ENCODE results near the gene CACFD1. TPM values are rescaled to one million over a fixed set of nuclear protein-coding genes. Genes with fewer than 3 reads are reported as not detected.

Gene CACFD1
- total RNA-seq, 1 experiment from 2014 or later = 13.2 TPM

DNA sequence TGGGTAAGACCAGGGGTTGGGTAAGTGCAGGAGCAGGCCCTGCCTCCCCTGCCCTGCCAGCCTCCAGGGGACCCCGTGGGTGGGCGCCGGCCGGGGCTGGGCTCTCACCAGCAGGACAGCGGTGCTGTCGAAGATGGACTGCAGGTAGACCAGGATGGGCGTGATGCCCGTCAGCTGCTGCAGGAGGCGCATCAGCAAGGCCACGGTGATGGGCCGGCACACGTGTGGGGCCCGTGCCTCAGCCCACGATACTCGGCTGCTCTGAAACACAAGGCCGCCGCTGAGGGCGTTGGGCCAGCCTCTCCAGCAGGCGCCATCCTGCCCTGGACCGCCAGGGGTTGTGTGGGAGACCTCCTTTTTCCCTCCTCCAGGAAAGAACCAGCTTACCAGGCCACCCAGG lies 15.1 kb downstream of the CACFD1 start:
- DNase-seq (ENCODE audit: low read depth) = no peak
- in situ Hi-C loops (cut with HindIII; ENCODE audit: low pct_unique_long_range_greater_than_20kb, low sequenced_read_pairs) = no loop called here

DNA sequence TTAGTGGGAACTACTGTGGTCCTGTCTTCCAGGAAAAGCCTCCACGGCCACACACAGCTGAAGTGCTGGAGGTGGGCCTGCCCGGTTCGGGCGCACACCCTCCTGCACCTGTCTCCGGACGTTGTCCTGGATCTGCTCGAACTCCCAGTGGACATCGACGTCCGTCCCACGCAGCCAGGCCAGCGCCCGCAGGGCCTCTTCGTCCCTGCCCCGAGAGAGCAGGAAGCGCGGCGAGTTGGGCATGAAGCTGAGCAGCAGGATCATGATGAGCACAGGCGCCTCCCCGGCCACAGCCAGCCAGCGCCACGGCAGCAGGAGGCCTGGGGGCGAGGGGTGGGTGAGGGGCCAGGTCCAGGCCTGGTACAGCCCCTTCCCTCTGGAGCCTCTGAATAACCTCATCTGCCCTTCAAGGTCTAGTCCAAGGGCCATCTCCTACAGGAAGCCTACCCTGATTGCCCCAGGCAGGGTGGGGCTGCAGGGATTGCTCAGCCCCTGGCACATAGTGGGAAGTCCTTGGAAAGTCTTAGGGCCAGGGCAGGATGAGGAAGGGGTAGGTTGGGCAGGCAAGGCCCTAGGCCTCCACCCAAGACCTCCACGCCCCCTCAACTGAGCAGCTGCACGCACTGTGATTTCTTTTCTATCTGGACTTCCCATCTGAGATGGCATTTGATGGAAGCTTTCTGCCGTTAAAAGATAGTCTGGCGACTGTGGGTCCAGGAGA lies 15.7 kb downstream of the CACFD1 start:
- in situ Hi-C loops (cut with HindIII; ENCODE audit: low pct_unique_long_range_greater_than_20kb, low sequenced_read_pairs) = no loop called here
- DNase-seq (ENCODE audit: low read depth) = no peak

DNA sequence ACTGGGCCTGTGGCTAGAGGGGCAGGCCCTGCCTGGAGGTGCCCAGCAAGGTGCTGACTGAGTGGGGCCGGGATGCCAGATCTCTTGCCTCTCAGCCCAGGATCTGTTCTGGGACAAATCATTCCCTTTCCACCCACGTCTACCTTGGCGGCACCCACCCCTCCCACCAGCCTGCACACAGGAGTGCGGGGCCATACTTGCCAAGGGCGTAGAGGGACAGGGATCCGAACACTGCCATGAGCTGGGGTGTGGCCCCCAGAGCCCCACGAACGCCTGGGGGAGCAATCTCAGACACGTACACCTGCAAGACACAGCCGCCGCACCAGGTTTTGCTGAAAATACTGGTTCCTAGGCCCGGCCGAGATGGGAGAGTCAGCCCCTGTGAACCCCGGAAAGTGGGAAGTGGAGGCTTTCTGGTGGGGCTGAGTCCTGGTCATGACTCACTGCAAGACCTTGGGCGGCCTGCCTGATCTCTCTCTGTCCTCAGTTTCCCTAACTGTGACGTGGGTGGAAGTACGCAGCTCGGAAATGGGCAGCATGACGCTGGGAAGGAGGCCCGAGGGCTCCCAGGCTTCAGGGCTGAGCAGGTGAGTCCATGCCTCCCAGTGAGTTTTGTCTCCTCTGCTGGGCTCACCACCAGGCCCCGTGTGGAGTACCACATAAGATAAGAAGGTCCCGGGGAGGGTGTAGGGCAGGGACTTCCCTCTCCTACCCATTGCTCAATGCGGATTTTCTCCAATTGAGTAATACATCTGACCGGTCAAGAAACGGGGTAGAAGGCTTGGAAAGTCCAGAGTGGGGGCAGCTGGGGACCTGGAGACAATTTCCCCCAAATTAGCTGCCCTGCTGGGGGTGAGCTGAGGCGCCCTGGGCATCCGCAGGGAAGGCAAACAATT lies 16.5 kb downstream of the CACFD1 start:
- in situ Hi-C loops (cut with HindIII; ENCODE audit: low pct_unique_long_range_greater_than_20kb, low sequenced_read_pairs) = no loop called here
- DNase-seq (ENCODE audit: low read depth) = no peak

DNA sequence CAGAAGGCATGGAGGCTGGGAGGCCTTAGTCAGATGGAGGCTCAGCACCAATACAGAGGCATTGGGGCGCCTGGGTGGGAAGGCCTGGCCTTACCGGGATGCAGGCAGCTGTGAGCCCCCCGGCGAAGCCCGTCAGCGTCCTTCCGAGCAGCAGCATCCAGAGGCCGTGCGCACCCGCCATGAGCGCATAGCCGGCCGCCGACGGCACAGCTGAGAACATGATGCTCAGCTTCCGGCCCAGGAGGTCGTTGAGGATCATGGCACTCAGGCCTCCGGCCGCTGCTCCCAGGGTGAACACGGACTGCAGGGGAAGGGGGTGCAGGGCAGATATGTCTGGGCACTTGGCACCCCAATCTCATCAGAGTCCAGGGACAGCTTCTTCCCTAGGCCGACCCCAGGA lies 17.2 kb downstream of the CACFD1 start:
- in situ Hi-C loops (cut with HindIII; ENCODE audit: low pct_unique_long_range_greater_than_20kb, low sequenced_read_pairs) = no loop called here
- DNase-seq (ENCODE audit: low read depth) = no peak

DNA sequence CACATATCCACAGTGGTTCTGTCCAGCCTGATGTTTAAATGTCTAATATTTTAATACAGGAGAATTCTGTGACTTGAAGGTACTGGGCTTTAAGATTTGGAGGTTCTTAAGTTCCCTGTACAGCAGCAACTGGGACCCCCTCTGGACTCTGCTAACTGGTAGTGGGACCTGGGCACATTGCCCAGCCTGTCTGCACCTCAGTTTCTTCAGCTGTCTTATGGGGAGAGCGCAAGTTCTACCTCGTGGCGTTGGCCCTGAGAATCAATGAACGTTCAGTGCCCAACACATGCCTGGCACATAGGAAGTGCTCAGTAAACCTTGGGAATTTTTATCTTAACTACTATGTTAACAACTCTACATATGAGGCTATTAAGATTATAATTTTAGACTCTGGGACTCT lies 17.7 kb downstream of the CACFD1 start:
- in situ Hi-C loops (cut with HindIII; ENCODE audit: low pct_unique_long_range_greater_than_20kb, low sequenced_read_pairs) = no loop called here

DNA sequence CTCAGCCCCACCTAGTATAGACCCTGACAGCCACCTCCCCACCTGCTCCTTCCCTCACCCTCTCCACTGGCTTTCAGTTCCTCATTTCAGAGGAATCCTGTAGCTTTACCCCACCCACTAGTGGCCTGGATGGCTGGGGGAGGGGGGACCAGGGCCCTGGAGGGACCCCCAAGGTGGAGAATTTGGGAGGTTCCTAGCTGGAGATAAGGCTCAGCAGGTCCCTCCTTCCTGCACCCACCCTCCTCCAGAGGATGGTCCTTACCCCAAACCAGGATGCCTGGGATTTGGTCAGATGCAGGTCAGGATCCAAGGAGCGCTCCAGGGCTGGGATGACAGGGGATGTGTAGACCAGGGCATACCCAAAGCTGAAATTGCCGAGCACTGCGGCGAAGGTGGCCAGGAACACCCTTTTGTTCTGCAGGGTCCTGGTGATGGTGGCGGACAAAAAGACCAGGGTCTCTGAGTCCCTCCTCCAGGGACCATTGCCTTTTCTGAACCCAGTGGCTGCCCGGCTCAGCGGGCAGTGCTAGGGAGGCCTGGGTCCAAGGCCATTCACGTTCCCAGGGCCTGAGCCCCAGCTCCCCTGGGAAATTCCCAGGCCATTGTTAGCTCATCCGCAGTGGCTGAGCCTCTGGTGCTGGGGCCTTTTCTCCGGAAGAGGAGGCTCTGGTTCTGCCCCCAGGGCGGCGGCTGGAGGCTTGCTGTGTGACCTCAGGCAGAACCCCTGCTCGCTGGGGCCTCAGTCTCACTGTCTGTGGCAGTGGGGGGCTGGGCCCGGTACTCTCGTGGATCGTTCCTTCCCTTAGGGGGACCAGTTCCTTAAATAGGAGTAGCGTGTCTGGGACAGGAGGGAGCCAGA lies 18.4 kb downstream of the CACFD1 start:
- DNase-seq (ENCODE audit: low read depth) = peak; percentile 25
- in situ Hi-C loops (cut with HindIII; ENCODE audit: low pct_unique_long_range_greater_than_20kb, low sequenced_read_pairs) = no loop called here

More for the DNA sequence above, 17.7 kb downstream of the CACFD1 start:
- no peak for DNase-seq (ENCODE audit: low read depth)

DNA sequence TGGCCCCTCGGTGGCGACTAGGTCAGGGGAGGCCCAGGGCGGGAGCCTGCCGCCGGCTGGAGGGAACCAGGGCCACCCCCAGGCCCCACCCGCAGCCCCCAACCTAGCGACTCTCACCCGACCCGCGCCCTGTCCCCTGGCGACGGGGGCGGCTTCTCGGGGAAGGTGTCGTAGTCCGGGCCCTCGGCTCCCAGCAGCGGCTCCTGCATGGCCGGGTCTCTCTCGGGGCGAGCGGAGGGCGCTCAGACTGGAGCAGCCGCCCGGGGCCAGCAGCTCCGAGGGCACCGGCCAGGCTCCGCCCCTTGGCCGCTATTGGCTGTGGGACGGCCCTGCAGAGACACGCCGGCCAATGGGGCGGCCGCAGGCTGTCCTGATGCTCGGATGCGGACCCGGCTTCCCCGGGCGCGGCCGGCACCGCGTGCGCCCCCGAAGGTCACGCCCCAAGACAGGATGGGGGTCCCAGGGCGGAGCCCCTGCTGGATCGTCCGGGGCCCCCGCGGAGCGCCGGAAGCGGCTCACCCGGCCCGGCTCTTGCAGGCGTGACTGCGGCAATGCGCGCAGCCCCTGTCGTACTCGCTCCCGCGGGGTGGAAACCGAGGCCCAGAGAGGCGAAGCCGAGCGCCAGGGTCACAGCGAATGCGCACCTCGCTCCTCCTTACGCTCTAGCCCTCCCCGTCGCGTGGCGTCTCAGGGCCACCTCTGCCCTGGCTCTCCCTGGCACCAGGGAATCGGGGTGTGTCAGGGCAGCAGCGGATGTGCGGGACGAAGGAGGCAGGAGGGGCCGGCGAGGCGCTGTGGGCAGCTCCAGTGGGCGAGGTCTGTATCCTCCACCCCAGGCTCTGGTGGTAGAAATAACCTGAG lies 19.3 kb downstream of the CACFD1 start, which contains the start of gene SLC2A6:
TSS of gene SLC2A6 (minus strand) at position 249 of the 861 bp plus-strand sequence. CDS start at position 209, 40 bp downstream.
- DNase-seq (ENCODE audit: low read depth) = peak; percentile 86
- in situ Hi-C loops (cut with HindIII; ENCODE audit: low pct_unique_long_range_greater_than_20kb, low sequenced_read_pairs) = no loop called here

DNA sequence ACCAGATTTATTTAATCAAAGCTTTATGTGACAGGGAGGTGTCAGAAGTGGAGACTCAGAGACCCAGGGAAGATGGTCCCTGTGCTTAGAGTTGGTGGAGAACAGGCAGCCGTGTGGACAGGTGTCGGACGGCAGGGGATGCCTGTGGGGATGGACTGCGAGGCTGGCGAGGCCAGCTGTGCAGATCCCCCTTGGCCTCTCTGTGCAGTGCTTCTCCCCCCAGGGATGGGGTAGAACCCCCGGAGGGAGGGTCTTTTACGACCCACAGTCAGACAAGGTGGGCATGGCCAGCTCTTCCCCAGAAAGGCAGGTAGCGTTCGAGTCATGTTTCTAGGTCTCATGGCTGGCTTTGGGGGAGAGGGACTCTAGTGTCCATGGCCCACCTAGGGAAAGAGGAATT lies 23.8 kb downstream of the CACFD1 start:
- in situ Hi-C loops (cut with HindIII; ENCODE audit: low pct_unique_long_range_greater_than_20kb, low sequenced_read_pairs) = no loop called here

DNA sequence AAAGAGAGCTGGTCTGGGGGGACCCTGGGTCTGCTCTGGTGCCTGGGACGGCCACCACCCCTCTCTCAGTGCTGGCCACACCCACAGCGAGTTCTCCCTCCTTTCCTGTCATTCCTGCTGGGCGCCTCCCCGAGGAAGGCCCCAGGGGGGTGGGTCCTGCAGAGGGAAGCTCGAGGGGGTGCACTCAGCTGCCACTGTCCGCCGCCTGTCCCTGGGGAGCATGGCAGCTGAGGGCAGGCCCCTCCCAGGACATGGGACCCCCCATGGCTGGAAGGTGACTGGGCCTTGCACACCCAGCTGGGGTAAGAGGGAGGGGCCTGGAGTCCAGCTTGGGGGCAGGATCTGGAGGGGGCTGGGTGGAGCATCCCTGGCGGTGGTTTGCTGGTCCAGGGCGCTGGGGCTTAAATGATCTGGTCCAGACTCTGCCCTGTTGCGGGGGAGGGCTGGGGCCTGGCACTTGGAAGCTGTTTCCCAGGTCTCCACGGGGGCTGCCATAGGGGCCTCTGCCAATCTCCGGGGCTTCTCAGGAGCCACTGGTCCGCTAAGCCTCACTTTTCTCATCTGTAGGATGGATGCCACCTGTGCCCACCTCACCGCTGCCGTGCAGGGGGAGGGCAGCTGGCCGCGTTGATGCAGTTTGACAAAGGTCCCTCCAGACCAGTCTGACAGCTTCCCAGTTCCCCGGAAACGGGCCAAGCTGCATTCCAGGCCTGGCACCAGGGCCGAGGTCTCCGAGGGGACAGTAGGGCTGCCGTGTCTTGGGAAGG lies 25.1 kb downstream of the CACFD1 start:
- no peak for DNase-seq (ENCODE audit: low read depth)
- in situ Hi-C loops (cut with HindIII; ENCODE audit: low pct_unique_long_range_greater_than_20kb, low sequenced_read_pairs) = no loop called here

More for the DNA sequence above, 23.8 kb downstream of the CACFD1 start:
- no peak for DNase-seq (ENCODE audit: low read depth)

DNA sequence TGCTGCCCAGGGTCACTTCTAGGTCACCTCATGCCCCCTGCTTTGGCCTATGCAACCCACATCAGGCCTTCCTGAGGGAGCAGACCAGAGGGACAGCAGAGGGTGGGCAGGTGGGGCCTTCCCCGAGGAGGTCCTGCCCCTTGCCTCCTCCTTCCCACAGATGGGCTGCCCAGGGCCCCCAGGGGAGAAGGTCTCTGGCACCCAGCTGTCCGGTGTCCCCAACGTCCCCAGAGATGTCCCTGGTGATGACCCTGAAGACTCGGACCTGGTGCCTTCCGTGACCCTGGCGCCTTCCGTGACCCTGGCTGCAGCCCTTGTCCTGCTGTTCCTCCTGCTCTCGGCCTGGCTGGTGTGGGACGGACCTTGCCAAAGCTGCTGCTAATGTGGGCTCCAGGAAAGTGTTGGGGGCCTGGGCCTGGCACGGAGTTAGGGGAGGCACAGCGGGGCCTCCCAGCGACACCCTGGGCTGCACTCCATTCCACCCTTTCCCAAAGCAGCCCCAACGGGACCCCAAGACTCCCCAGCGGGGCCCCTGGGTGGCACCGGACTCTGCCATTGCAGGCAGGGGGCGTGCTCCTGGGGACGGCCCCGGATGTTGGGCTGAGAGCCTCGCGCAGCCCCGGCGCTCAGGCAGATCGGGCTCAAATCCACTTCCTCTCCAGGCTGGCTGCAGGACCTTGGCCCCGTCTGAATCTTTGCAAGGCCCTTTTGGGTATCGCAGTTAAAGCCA lies 25.9 kb downstream of the CACFD1 start:
- in situ Hi-C loops (cut with HindIII; ENCODE audit: low pct_unique_long_range_greater_than_20kb, low sequenced_read_pairs) = no loop called here
- DNase-seq (ENCODE audit: low read depth) = no peak

DNA sequence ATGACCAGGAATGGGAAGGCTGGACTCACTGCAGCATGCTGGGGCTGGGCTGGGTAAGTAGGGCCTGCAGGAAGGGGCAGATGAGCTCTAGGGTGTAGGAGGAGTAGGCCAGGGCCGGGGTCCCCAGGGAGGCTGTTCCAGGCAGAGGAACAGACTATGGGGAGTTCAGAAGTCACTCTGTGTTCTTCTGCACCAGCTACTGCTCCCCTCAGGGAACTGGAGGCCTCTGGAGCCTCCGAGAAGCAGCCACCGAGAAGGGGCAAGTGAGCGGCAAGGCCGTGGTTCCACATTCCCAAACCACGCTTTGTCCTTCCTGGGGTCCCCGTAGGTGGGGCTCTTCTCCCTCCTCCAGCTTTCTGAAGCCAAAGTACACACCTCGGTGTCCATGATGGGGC lies 27.6 kb downstream of the CACFD1 start:
- no peak for DNase-seq (ENCODE audit: low read depth)
- in situ Hi-C loops (cut with HindIII; ENCODE audit: low pct_unique_long_range_greater_than_20kb, low sequenced_read_pairs) = no loop called here

DNA sequence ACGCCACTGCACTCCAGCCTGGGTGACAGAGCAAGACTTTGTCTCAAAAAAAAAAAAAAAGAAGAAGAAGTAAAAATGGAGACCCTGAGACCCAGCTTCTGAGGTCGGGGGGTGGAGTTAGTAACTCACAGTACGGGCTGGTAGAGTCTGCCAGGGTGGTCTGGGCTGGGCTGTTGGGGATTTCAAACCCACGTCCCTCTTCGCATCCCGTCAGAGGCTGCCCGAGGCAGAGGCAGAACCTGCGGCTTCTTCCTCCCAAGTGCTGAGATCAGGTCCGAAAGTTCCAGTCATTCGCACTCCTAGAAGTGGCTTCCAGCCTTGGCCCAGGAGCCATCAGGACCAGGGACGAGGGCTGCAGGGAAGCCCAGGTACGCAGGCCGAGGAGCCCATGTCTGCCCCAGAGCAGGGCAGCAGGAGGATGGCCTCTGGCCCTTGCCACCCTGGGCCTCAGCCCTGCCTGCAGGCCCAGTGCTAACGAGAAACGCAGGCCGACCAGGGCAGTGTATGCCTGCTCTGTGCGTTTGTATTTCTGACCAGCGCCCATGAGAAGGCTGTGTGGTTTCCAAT lies 29.0 kb downstream of the CACFD1 start:
- DNase-seq (ENCODE audit: low read depth) = no peak
- in situ Hi-C loops (cut with HindIII; ENCODE audit: low pct_unique_long_range_greater_than_20kb, low sequenced_read_pairs) = no loop called here

DNA sequence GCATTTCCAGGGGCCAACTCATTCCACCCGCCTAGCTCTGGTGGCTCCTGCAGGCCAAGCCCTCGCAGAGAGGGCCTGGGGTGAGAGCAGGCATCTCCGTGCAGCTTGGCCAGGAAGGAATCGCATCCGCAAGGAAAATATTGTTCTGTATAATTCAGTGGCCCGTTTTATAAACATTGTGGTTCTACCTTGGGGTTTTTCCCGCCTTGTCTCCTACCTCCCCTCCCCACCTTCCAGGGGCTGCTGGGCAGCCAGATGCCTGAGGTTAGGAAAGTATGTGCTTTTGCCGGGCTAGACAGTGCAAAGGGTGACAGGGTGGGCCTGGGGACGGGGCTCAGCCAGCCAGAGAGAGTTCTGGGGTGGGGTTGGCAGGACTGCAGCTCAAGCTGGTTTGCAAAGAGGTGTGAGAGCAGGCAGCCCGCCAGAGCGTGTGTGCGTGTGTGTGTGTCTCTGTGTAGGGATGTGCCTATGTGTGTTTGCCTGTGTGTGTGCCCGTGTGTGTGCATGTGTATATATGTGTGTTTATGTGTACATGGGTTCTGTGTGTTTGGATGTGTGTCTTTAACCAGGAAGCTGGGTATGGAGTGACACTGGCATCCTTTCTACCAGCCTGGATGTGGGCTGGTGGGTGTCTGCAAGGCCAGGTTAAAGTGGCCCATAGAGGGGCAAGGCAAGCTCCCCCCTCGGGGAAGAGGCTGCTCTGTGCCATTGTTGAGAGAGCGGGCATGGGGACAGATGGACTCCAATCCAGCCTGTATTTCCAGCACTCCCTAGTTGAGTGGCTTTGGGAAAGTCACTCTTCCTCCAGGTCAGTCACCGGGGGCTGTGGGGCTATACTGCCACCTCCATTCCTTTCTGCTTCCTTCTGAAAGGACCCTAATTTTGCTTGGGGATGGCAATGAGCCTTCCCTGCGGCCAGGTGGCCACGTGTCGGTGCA lies 29.7 kb downstream of the CACFD1 start:
- in situ Hi-C loops (cut with HindIII; ENCODE audit: low pct_unique_long_range_greater_than_20kb, low sequenced_read_pairs) = no loop called here
- DNase-seq (ENCODE audit: low read depth) = peak; percentile 27

DNA sequence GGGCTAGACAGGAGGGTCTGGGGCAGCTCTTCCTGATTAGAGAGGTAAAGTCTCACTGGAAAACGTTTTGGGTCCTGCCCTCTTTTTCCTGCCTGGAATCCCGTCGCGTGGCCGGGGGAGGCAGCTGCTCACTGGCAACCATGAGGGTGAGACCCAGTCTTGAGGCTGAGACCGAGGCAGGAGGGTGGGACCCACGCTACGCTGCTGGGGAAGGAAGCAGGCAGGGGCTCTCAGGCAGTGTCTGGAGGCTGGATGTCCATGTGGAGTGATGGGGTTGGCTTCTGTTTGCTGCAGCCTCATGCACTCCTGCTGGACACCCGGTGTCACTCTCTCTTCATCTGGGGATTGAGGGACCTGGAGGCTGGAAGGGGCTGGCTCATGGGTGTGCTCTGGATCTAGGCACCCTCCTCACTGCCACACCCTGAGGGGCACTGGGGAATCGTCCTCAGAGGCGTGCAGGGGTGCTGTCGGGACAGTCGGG lies 30.5 kb downstream of the CACFD1 start:
- no peak for DNase-seq (ENCODE audit: low read depth)
- in situ Hi-C loops (cut with HindIII; ENCODE audit: low pct_unique_long_range_greater_than_20kb, low sequenced_read_pairs) = no loop called here

Measured in Caki2 (cell line).